IMR-90 (cell line): ENCODE data around the gene FAM217B. TPM values are rescaled to one million over a fixed set of nuclear protein-coding genes. Genes with fewer than 3 reads are reported as not detected.

Source experiments
- ATAC-seq: fragments of 200-7000 bp; cut with Tn5 transposase; 2 replicates; pipeline ENCODE4 v1.9.1; 2020; ENCODE audit warnings: low read depth, mild to moderate bottlenecking, moderate library complexity
- BruUV-seq: library from RNA; stranded (reverse); fragments of 400-500 nt; replicated peaks from 2 replicates; lab custom pipeline; 2021; lab: Mats Ljungman, UMichigan
- CTCF ChIA-PET: fragments of 300-600 bp; formaldehyde crosslinking; extraction: SDS; loops from one replicate; lab custom pipeline; 2021; ENCODE audit warnings: antibody characterized with exemption; lab: Yijun Ruan, JAX
- POLR2A ChIA-PET: fragments of 300-600 bp; sonication (Branson Sonifier 250); formaldehyde crosslinking; loops from one replicate; lab custom pipeline; 2022; ENCODE audit warnings: antibody characterized with exemption; ENCODE audit not compliant: unreplicated experiment; lab: Charles Lee
- DNase-seq: peaks from one replicate; pipeline ENCODE4 v3.0.0; 2013
- H2AFZ ChIP-seq: replicated peaks from 2 replicates; pipeline ENCODE3; 2013; ENCODE audit warnings: low read length, mild to moderate bottlenecking; ENCODE audit not compliant: poor library complexity
- H2AK5ac ChIP-seq: 2 replicates; pipeline ENCODE4 v1.6.1; 2013; ENCODE audit warnings: low read depth, low read length, inconsistent platforms
- H2AK9ac ChIP-seq: replicated peaks from 2 replicates; pipeline ENCODE3; 2013; ENCODE audit warnings: mild to moderate bottlenecking, low read depth, low read length, moderate library complexity; ENCODE audit not compliant: poor library complexity
- H2BK120ac ChIP-seq: 2 replicates; pipeline ENCODE4 v1.6.1; 2013; ENCODE audit warnings: low read depth, low read length, inconsistent platforms
- H2BK15ac ChIP-seq: 3 replicates; pipeline ENCODE4 v1.6.1; 2013; ENCODE audit warnings: low read depth, low read length, inconsistent platforms
- H2BK20ac ChIP-seq: 2 replicates; pipeline ENCODE4 v1.6.1; 2013; ENCODE audit warnings: low read depth, mild to moderate bottlenecking, inconsistent platforms, low read length, moderate library complexity
- H2BK5ac ChIP-seq: 2 replicates; pipeline ENCODE4 v1.6.1; 2013; ENCODE audit warnings: mild to moderate bottlenecking, low read depth, low read length, inconsistent platforms; ENCODE audit not compliant: poor library complexity, severe bottlenecking
- H3K14ac ChIP-seq: replicated peaks from 2 replicates; pipeline ENCODE4 v1.6.1; 2013; ENCODE audit warnings: low read depth, low read length, inconsistent platforms
- H3K18ac ChIP-seq: 2 replicates; pipeline ENCODE4 v1.6.1; 2013; ENCODE audit warnings: low read depth, low read length, control low read depth
- H3K23ac ChIP-seq: 2 replicates; pipeline ENCODE4 v1.6.1; 2013; ENCODE audit warnings: low read depth, low read length, inconsistent platforms
- H3K27ac ChIP-seq: 2 replicates; pipeline ENCODE4 v1.5.1; 2013; ENCODE audit warnings: mild to moderate bottlenecking, control low read depth, low read length; ENCODE audit not compliant: insufficient read depth
- H3K27me3 ChIP-seq: 2 replicates; pipeline ENCODE4 v1.6.1; 2013; ENCODE audit warnings: low read length; ENCODE audit not compliant: control insufficient read depth, insufficient read depth
- H3K36me3 ChIP-seq: 2 replicates; pipeline ENCODE4 v1.6.1; 2013; ENCODE audit warnings: low read length, mixed read lengths; ENCODE audit not compliant: control insufficient read depth, insufficient read depth
- H3K4ac ChIP-seq: 2 replicates; pipeline ENCODE4 v1.6.1; 2013; ENCODE audit warnings: low read depth, low read length, inconsistent platforms
- H3K4me1 ChIP-seq: 2 replicates; pipeline ENCODE4 v1.6.1; 2013; ENCODE audit warnings: low read length, mixed read lengths; ENCODE audit not compliant: control insufficient read depth, insufficient read depth
- H3K4me2 ChIP-seq: 2 replicates; pipeline ENCODE4 v1.6.1; 2013; ENCODE audit warnings: low read depth, mild to moderate bottlenecking, control low read depth, low read length, moderate library complexity
- H3K4me3 ChIP-seq: 2 replicates; pipeline ENCODE4 v1.5.1; 2013; ENCODE audit warnings: low read depth, mild to moderate bottlenecking, control low read depth, low read length, moderate library complexity; ENCODE audit not compliant: insufficient read depth
- H3K56ac ChIP-seq: 2 replicates; pipeline ENCODE4 v1.6.1; 2013; ENCODE audit warnings: low read length, inconsistent platforms; ENCODE audit not compliant: insufficient read depth; ENCODE audit errors: extremely low read depth
- H3K79me1 ChIP-seq, 2 experiments: 2 replicates each; pipeline ENCODE4 v1.6.1; 2013; ENCODE audit warnings: low read length in 2 of 2, inconsistent platforms in 1 of 2, low read depth in 1 of 2
- H3K9ac ChIP-seq: 2 replicates; pipeline ENCODE4 v1.6.1; 2013; ENCODE audit warnings: low read depth, low read length, control low read depth
- H3K9me1 ChIP-seq: 2 replicates; pipeline ENCODE4 v1.6.1; 2013; ENCODE audit warnings: low read length, inconsistent platforms; ENCODE audit not compliant: insufficient read depth
- H3K9me3 ChIP-seq: 2 replicates; pipeline ENCODE4 v1.6.1; 2013; ENCODE audit warnings: low read length; ENCODE audit not compliant: control insufficient read depth, insufficient read depth
- H4K20me1 ChIP-seq: 2 replicates; pipeline ENCODE4 v1.6.1; 2013; ENCODE audit warnings: low read length, inconsistent platforms; ENCODE audit not compliant: insufficient read depth
- H4K5ac ChIP-seq: 2 replicates; pipeline ENCODE4 v1.6.1; 2013; ENCODE audit warnings: mild to moderate bottlenecking, low read depth, low read length, control low read depth
- H4K8ac ChIP-seq, 2 experiments: 2 replicates each; pipeline ENCODE4 v1.6.1; 2013; ENCODE audit warnings: low read depth in 2 of 2, low read length in 2 of 2, control low read depth in 1 of 2, inconsistent platforms in 1 of 2
- H4K91ac ChIP-seq: 2 replicates; pipeline ENCODE4 v1.6.1; 2013; ENCODE audit warnings: low read depth, low read length, inconsistent platforms; ENCODE audit not compliant: insufficient read depth
- BHLHE40 ChIP-seq: fragments of 150-350 bp; IDR thresholded peaks from 2 replicates; pipeline ENCODE4 v1.6.1; 2016; ENCODE audit warnings: mild to moderate bottlenecking, low read depth, low read length
- RAD21 ChIP-seq: IDR thresholded peaks from 2 replicates; pipeline ENCODE4 v1.6.1; 2012; ENCODE audit warnings: low read length, improper control_type of control experiment
- RCOR1 ChIP-seq: IDR thresholded peaks from 2 replicates; pipeline ENCODE4 v1.6.1; 2012; ENCODE audit warnings: mild to moderate bottlenecking, low read length, improper control_type of control experiment; ENCODE audit not compliant: insufficient replicate concordance
- RFX5 ChIP-seq: IDR thresholded peaks from 2 replicates; pipeline ENCODE4 v1.8.0; 2012; ENCODE audit warnings: low read depth, mild to moderate bottlenecking, low read length, moderate library complexity
- WGBS, 2 experiments: methylation state at CpG; one replicate each; pipeline versions ENCODE4 v1.1.5 to v1.1.7; 2013; ENCODE audit warnings: missing lambda C conversion rate in 2 of 2; ENCODE audit not compliant: insufficient read length in 1 of 2; ENCODE audit errors: extremely low coverage in 2 of 2; 5-methylcytosine and 5-hydroxymethylcytosine counted together
- dilution Hi-C: fragments of 300-500 bp; cut with HindIII; formaldehyde crosslinking; loops from one replicate; pipeline ENCODE4 v1.14.3; 2018; ENCODE audit warnings: low sequenced_read_pairs; ENCODE audit not compliant: unreplicated experiment
- in situ Hi-C: fragments of 300-500 bp; cut with MboI; formaldehyde crosslinking; loops from 3 replicates; pipeline ENCODE4 v1.14.3; 2019; ENCODE audit warnings: low sequenced_read_pairs, inconsistent platforms, mixed read lengths
- intact Hi-C: fragments of 100-400 bp; cut with micrococcal nuclease; formaldehyde crosslinking; loops from 2 replicates; pipeline ENCODE4 v1.10.0; 2022
- polyA plus RNA-seq, 3 experiments: library from polyadenylated mRNA; depleted of rRNA; stranded (reverse); fragments of >200 nt; gene quantifications; 2 replicates each; pipeline ENCODE4 v1.2.3, GENCODE V29; 2012; ENCODE audit warnings: low replicate concordance in 1 of 3
- total RNA-seq: library from RNA; depleted of rRNA; stranded (reverse); fragments of >200 nt; gene quantifications from 2 replicates; pipeline ENCODE4 v1.2.3, GENCODE V29; 2012
- TF ChIP-seq, protein P1 (sequence below): fragments of 150-350 bp; IDR thresholded peaks from 2 replicates; pipeline ENCODE4 v1.6.1; 2017; ENCODE audit warnings: mild to moderate bottlenecking, antibody characterized with exemption, low read length, low read depth

FAM217B gene
- total and polyA plus RNA-seq, 2 of the 4 experiments (the other 2 are of a cell fraction): 3.0 to 3.9 TPM

DNA sequence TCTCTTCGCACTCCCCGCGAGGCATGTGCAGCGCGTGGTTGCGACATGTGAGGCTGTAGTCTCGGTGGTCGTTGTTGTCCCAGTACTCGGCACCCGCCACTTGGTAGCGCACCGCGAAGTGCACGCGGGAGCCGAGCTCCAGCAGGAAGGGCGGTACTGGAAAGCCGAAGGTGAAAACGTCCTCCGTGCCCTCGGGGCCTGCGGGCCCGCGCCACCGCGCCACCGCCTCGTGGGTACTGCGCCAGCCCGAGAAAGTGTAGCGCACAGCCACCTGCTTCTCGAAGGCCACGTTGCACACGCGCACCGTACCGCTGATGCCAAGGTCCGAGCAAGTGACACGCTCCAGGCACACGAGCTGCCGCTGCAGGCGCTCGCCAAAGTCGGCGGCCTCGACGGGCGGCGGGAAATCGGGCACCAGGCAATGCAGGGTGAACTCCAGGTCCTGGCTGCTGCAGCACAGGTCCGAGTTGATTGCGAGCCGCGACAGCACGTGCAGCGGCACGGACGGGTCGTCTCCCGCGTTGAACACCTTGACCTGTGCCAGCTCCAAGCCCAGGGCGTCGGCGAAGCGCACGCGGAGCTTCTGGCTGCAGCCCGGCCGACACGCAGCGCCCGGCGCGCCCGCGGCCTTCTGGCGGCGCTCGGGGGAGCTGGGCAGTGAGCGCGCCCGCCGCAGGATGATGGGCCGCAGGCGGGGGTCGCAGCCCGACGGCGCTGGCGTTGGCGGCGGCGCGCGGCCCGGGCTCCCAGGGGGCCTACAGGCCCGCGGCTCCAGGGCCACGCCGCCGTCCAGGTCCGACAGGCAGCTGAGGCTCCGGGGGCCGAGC, 924 bp upstream of the FAM217B start:
- Histone ChIP-seq H3K27me3 (no peaks in the 10 kb centered on the region), H4K91ac (peak overlapping the region; percentile 39; the same call in 1 of the 2 replicates), H2AK5ac (peak overlapping the region; percentile 85; the same call in 1 of the 2 replicates), H3K18ac (no peak overlapping the region), H2BK120ac (no peak overlapping the region), H4K20me1 (peaks cover 13% of the 10 kb centered on the region), H3K56ac (no peak overlapping the region), H2BK15ac (no peak overlapping the region), H3K9ac (0 out of 2 replicates have a peak overlapping the region, but pooled peaks have one; percentile 38), H2BK20ac (no peak overlapping the region), H3K9me3 (no peaks in the 10 kb centered on the region), H3K4me3 (peak overlapping the region; percentile 75), H2BK5ac (peak overlapping the region; percentile 22), H3K9me1 (no peaks in the 10 kb centered on the region), H3K4ac (no peak overlapping the region), H4K5ac (no peak overlapping the region; the same call in 1 of the 2 replicates), H3K4me1 (peaks cover 9% of the 10 kb centered on the region), H3K4me2 (peak overlapping the region; percentile 88), H2AFZ (peak overlapping the region; percentile 91), H4K8ac (peak overlapping the region; percentile 22 to 44; a peak in 2 of 4 replicates), H3K36me3 (peaks cover 5% of the 10 kb centered on the region), H3K23ac (peak overlapping the region; percentile 80), H3K27ac (peak overlapping the region; percentile 80; the same call in 1 of the 2 replicates), H3K14ac (0 out of 2 replicates have a peak overlapping the region, but pooled peaks have one; percentile 23), H3K79me1 (peaks cover 10 to 16% of the 10 kb centered on the region in 2 experiments), H2AK9ac (peak overlapping the region; percentile 80)
- POLR2A ChIA-PET: no interaction called here
- WGBS, 2 experiments: 47% methylated on average over 79 of the region's 104 CpGs; no CpG with 5 or more reads in 1 of the 2 experiments
- dilution Hi-C loops: no loop called here
- ATAC-seq: no peak
- DNase-seq: no peak
- intact Hi-C loops: no loop called here
- CTCF ChIA-PET: interaction anchor here (1.4 to 2.7 kb wide), 3 partner anchors 11 to 89 kb away, joined by 3 to 7 read pairs (median 5); no protein-coding TSS in a partner anchor
- no TSS peak for BruUV-seq
- in situ Hi-C loops: no loop called here
- 0 out of 2 replicates have a peak, but pooled peaks have one; percentile 9 for TF ChIP-seq BHLHE40
- no peak for TF ChIP-seq RFX5
- TF ChIP-seq, protein P1, sequence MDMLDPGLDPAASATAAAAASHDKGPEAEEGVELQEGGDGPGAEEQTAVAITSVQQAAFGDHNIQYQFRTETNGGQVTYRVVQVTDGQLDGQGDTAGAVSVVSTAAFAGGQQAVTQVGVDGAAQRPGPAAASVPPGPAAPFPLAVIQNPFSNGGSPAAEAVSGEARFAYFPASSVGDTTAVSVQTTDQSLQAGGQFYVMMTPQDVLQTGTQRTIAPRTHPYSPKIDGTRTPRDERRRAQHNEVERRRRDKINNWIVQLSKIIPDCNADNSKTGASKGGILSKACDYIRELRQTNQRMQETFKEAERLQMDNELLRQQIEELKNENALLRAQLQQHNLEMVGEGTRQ: no peak
- no peak for TF ChIP-seq RAD21
- no peak for TF ChIP-seq RCOR1
